GM12872 (cell line): ENCODE measurements around the gene DHCR24.

ENCODE experiments used
- CTCF ChIP-seq: IDR thresholded peaks from 3 replicates; pipeline ENCODE4 v1.5.1; 2011; ENCODE audit warnings: low read depth, mild to moderate bottlenecking, low read length, moderate library complexity; ENCODE audit not compliant: insufficient read depth

DHCR24 gene

GRCh38 chr1:54814571-54814970, 72.4 kb downstream of the DHCR24 start:
- TF ChIP-seq CTCF = no peak

DNA sequence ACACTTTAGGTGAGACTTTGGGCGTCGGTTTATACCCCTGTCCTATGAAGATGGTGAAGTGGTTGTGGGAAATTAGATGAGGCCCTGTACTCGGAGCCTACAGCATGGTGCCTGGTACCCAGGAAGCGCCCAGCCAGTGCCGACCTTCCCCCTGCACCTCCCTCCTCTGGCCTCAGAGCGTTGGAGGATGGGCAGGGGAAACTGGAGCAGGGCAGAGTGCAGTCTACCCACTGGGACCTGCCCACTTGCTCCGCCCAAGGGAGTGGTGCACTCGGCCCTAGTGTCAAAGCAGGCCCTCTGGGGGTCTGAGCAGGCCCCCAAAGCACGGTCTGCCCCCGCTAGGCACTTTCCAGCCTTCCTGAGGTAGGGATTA, 72.9 kb downstream of the DHCR24 start:
- TF ChIP-seq CTCF = no peak

DNA sequence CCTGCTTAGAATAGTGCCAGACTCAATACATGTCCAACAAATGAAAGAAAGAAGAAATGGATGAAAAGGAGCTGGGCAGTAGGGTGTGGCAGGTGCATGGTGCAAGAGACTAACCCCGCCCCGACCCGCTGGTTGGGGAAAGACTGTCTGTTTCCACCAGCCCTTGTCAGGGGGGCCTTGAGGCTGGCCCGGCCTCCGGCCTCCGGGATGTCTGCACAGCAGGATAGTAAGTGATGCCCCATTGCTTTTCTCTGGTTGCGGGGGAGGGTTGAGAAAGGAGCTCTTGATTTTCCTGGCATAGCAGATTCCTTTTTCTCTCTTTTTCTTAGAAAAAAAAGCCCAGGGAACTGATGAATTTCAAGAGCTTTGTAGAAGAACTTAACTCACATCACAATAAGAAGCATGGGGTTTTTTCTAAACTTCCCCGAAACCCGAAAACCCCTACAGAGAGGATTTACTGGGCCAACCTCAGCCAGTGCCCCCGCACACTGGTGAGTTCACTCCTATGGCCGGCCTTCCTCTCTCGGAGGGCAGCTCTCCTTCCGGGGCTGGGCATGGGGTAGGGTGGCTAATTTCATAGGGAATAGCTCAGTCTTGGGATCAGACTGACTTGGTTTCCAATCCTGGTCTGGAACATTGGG, 73.4 kb downstream of the DHCR24 start:
- no peak for TF ChIP-seq CTCF

DNA sequence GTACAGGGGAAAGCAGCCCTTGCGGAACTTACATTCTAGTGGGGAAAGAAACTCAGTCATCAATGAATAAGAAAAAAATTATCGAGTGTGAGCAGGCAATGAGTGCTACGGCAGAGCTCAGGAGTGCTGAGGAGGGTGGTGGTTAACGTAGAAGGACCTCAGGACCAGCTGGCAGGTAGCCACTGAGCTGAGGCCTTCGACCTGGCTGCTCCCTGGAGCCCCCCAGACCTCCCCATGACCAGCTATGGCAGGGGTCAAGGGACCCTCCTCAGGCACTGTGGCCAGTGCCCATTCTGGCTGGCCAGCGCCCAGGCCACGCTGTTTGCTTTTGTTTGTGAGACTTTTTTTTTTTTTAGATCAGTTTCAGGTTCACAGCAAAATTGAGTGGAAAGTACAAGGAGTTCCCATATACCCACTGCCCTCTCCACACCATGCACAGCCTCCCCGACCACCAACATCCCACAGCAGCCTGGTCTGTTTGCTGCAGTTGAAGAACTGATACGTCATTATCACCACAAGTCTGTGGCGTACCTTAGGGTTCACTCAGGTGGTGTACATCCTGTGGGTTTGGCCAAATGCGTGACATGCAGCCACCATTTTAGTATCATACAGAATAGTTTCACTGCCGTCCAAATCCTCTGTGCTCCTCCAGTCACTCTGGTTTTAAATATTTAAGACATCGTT, 74.1 kb downstream of the DHCR24 start:
- TF ChIP-seq CTCF = no peak

DNA sequence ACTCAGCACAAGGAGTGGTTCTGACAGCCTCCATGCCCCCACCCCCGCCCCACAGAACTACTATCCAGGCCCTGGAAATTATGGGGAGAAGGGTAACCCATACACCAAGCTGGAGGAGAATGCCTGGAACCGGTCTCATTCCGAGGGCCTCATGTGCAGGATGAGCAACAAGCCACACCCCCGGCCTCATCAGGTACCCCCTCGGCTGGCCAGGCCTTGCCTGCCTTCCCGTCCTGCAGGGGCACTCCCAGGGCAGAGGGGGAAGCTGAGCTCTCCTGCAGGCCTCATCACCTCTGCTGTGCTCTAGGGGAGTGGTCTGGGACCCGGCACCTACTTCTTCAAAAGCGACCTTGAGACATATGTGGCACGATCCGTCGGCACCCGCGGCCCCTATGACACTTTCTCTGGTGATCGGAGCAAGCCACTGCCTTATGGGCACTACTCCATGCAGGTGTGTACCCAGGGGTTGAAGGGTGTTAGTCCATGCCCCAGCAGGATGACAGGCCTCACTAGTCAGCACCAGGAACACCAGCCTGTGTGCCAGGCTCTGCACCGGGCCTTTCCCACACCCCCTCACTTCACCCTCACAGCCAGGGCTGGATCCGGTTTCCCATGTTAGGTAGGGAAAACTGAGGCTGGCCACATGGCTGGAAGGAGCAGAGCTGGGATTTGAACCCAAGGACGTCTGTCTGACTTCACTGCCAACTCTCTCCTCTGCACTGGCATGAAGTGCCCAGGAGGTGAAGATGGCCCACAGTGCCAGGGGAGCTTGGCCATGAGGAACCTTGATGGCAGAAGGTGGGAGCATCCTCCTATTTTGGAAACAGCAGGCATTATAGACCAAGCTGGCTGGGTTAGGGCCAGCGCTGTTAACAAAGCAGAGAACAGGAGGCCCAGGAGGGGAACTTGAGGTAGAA, 75.0 kb downstream of the DHCR24 start:
- no peak for TF ChIP-seq CTCF

DNA sequence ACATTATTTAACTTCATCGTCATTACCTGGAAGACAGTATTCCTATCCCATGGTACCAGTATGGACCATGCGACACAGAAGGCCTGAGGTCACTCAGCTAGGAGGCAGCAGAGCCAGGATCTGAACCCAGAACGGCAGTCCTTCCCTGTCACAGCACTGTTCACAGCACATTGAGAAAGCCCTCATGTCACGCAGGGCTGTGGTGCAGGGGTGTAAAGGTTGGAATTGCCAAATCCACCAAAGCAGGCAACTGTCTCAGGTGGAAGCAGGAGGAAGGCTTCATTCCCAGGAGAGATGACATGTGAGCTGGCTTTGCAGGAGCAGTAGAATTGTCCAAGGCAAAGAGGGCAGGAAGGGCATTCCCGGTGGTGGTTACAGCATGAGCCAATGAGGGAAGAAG, 75.9 kb downstream of the DHCR24 start:
- TF ChIP-seq CTCF = no peak

GRCh38 chr1:54810153-54810942, 76.6 kb downstream of the DHCR24 start:
- peak; percentile 96 for TF ChIP-seq CTCF
